SK-N-SH treated with all-trans-retinoic acid at 6 μM for 48 hours (cell line): Measurements from ENCODE around the gene ARHGEF1.

Source experiments
- ATAC-seq: fragments of 200-7000 bp; cut with Tn5 transposase; 3 replicates; pipeline ENCODE4 v1.9.1; 2020; ENCODE audit warnings: mild to moderate bottlenecking, moderate library complexity
- ARNTL ChIP-seq: fragments of 450-650 bp; formaldehyde crosslinking; IDR thresholded peaks from 2 replicates; pipeline ENCODE4 v1.5.0; 2020; ENCODE audit warnings: low read depth, mild to moderate bottlenecking, moderate library complexity, borderline replicate concordance
- BACH2 ChIP-seq: fragments of 250-450 bp; sonication (Bioruptor Pico); IDR thresholded peaks from 2 replicates; pipeline ENCODE4 v1.9.0; 2021; ENCODE audit warnings: mild to moderate bottlenecking, borderline replicate concordance
- ESRRG ChIP-seq: fragments of 250-450 bp; sonication (Bioruptor Pico); IDR thresholded peaks from 2 replicates; pipeline ENCODE4 v1.6.1; 2021; ENCODE audit warnings: mild to moderate bottlenecking
- GLIS3 ChIP-seq: fragments of 250-450 bp; sonication (Bioruptor Pico); IDR thresholded peaks from 2 replicates; pipeline ENCODE4 v1.5.0; 2020; ENCODE audit warnings: mild to moderate bottlenecking, moderate library complexity
- ISL1 ChIP-seq: fragments of 250-450 bp; sonication (Bioruptor Pico); IDR thresholded peaks from 2 replicates; pipeline ENCODE4 v2.1.2; 2022; ENCODE audit warnings: mild to moderate bottlenecking, moderate library complexity
- OSR1 ChIP-seq: fragments of 250-450 bp; sonication (Bioruptor Pico); IDR thresholded peaks from 2 replicates; pipeline ENCODE4 v1.8.0; 2022; ENCODE audit warnings: moderate library complexity, mild to moderate bottlenecking, inconsistent platforms
- SNAI2 ChIP-seq: fragments of 250-450 bp; sonication (Bioruptor Pico); IDR thresholded peaks from 2 replicates; pipeline ENCODE4 v1.5.0; 2020; ENCODE audit warnings: mild to moderate bottlenecking, moderate library complexity
- TCF4 ChIP-seq: fragments of 250-450 bp; sonication (Bioruptor Pico); IDR thresholded peaks from 2 replicates; pipeline ENCODE4 v1.8.0; 2021; ENCODE audit warnings: mild to moderate bottlenecking, moderate library complexity, borderline replicate concordance
- TOX ChIP-seq: fragments of 250-450 bp; sonication (Bioruptor Pico); IDR thresholded peaks from 2 replicates; pipeline ENCODE4 v1.8.0; 2021; ENCODE audit warnings: mild to moderate bottlenecking, moderate library complexity, borderline replicate concordance
- ZC3H10 ChIP-seq: fragments of 250-450 bp; sonication (Bioruptor Pico); IDR thresholded peaks from 2 replicates; pipeline ENCODE4 v1.5.1; 2021; ENCODE audit warnings: mild to moderate bottlenecking, moderate library complexity
- ZFP3 ChIP-seq: fragments of 250-450 bp; sonication (Bioruptor Pico); IDR thresholded peaks from 2 replicates; pipeline ENCODE4 v1.5.0; 2020; ENCODE audit warnings: mild to moderate bottlenecking, moderate library complexity
- ZFP30 ChIP-seq: fragments of 450-650 bp; formaldehyde crosslinking; IDR thresholded peaks from 2 replicates; pipeline ENCODE4 v1.5.0; 2022; ENCODE audit warnings: mild to moderate bottlenecking, moderate library complexity
- ZNF8 ChIP-seq: fragments of 450-650 bp; formaldehyde crosslinking; IDR thresholded peaks from 2 replicates; pipeline ENCODE4 v1.5.0; 2020; ENCODE audit warnings: mild to moderate bottlenecking, moderate library complexity
- TF ChIP-seq, protein P1 (sequence below): fragments of 250-450 bp; sonication (Bioruptor Pico); IDR thresholded peaks from 2 replicates; pipeline ENCODE4 v1.5.0; 2020; ENCODE audit warnings: mild to moderate bottlenecking, moderate library complexity
- TF ChIP-seq, protein P2 (sequence below): fragments of 250-450 bp; sonication (Bioruptor Pico); IDR thresholded peaks from 2 replicates; pipeline ENCODE4 v1.8.0; 2021; ENCODE audit warnings: low read depth, mild to moderate bottlenecking, moderate library complexity, borderline replicate concordance
- TF ChIP-seq, protein P3 (sequence below): fragments of 250-450 bp; sonication (Bioruptor Pico); IDR thresholded peaks from 2 replicates; pipeline ENCODE4 v1.5.1; 2020; ENCODE audit warnings: low read depth, mild to moderate bottlenecking, moderate library complexity
- TF ChIP-seq, protein P4 (sequence below): fragments of 250-450 bp; sonication (Bioruptor Pico); IDR thresholded peaks from 2 replicates; pipeline ENCODE4 v1.8.0; 2020; ENCODE audit warnings: mild to moderate bottlenecking, moderate library complexity, borderline replicate concordance

Gene ARHGEF1

GRCh38 chr19:41866284-41866683 lies 16.7 kb upstream of the ARHGEF1 start (continued):
- TF ChIP-seq ARNTL: no peak
- TF ChIP-seq, all 23 proteins: peak for 0

DNA sequence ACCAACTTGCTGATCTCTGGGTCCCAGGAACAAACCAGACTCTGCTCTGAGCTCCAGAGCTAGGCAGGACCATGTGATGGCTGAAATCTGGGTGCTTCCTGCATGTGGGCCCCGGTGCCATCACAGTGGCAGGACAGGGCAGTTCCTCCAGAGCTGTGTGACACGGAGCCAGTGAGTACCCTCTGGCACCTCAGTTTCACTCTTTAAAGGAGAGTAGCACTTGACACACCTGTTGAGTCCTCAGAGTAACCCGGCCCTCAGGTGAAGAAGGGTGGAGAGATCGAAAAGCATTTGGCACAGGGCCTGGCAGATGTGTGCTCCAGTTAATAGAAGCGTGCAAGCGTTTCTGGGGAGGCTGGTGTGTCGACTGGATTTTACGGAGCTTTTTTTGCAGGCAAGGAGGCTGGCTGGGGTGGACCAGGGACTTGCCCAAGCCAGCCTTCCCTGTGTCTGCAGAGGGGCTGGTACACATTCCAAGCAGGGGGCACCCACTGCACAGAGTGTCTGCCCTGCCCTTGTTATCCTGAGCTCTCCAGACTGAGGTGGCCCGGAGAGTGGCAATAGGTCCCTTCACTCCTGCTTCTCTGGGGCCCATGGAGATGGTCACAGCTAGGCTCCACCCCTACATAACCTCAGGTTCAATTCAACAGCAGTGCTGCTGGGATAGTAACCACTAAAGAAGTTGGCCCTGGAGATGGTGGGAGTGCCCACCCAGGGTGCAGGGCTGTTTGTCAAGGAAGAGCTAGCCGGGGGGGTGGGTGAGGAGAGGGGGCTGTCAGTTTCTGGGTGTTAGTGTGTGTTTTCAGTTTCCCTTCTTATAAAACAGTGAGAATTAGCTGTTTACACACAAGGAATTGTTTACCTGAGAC lies 14.6 kb upstream of the ARHGEF1 start:
- no peak for ATAC-seq
- no peak for TF ChIP-seq ARNTL
- no peak for TF ChIP-seq TCF4

GRCh38 chr19:41868989-41869300 lies 14.0 kb upstream of the ARHGEF1 start:
- TF ChIP-seq GLIS3 (no peak), SNAI2 (CRISPR knock-in tag) (no peak), ESRRG (no peak), TCF4 (no peak), ZC3H10 (CRISPR knock-in tag) (no peak), ISL1 (CRISPR knock-in tag) (no peak), OSR1 (no peak), BACH2 (CRISPR knock-in tag) (no peak)
- TF ChIP-seq, protein P1, sequence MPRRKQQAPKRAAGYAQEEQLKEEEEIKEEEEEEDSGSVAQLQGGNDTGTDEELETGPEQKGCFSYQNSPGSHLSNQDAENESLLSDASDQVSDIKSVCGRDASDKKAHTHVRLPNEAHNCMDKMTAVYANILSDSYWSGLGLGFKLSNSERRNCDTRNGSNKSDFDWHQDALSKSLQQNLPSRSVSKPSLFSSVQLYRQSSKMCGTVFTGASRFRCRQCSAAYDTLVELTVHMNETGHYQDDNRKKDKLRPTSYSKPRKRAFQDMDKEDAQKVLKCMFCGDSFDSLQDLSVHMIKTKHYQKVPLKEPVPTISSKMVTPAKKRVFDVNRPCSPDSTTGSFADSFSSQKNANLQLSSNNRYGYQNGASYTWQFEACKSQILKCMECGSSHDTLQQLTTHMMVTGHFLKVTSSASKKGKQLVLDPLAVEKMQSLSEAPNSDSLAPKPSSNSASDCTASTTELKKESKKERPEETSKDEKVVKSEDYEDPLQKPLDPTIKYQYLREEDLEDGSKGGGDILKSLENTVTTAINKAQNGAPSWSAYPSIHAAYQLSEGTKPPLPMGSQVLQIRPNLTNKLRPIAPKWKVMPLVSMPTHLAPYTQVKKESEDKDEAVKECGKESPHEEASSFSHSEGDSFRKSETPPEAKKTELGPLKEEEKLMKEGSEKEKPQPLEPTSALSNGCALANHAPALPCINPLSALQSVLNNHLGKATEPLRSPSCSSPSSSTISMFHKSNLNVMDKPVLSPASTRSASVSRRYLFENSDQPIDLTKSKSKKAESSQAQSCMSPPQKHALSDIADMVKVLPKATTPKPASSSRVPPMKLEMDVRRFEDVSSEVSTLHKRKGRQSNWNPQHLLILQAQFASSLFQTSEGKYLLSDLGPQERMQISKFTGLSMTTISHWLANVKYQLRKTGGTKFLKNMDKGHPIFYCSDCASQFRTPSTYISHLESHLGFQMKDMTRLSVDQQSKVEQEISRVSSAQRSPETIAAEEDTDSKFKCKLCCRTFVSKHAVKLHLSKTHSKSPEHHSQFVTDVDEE: no peak
- TF ChIP-seq, protein P2, sequence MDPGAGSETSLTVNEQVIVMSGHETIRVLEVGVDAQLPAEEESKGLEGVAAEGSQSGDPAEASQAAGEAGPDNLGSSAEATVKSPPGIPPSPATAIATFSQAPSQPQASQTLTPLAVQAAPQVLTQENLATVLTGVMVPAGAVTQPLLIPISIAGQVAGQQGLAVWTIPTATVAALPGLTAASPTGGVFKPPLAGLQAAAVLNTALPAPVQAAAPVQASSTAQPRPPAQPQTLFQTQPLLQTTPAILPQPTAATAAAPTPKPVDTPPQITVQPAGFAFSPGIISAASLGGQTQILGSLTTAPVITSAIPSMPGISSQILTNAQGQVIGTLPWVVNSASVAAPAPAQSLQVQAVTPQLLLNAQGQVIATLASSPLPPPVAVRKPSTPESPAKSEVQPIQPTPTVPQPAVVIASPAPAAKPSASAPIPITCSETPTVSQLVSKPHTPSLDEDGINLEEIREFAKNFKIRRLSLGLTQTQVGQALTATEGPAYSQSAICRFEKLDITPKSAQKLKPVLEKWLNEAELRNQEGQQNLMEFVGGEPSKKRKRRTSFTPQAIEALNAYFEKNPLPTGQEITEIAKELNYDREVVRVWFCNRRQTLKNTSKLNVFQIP: no peak
- TF ChIP-seq, all 23 proteins: peak for 0
- ATAC-seq: no peak

DNA sequence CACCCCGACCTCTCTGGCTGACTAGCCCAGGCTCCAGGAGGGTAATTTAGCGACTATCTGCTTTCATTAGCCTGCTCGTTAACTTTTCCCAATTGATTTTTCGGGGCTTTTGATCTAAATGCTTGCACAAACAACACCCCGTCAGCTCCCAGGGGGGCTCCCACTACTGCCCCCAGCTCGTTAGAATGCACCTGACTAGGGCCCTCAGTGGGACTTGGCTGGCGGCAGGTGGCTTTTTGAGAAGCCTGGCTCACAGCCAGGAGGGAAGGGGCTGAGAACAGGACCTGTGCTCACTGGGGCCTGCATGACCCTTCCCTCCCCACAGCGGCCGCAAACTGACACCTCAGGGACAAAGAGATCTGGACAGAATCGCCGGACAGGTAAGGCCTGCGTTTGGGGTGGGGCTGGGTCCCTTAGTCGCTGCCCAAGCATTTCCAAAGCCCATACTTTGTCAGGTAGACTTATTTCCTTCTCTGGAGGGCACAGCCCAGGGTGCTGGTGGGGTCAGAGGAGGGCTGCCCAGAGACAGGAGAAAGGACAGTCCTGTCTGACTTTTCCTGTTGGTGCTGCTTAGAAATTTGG lies 13.5 kb upstream of the ARHGEF1 start:
- no peak for ATAC-seq
- TF ChIP-seq TOX (CRISPR knock-in tag) (no peak), OSR1 (no peak), SNAI2 (CRISPR knock-in tag) (no peak), GLIS3 (no peak), BACH2 (CRISPR knock-in tag) (no peak), ZFP3 (CRISPR knock-in tag) (no peak)
- TF ChIP-seq, protein P3, sequence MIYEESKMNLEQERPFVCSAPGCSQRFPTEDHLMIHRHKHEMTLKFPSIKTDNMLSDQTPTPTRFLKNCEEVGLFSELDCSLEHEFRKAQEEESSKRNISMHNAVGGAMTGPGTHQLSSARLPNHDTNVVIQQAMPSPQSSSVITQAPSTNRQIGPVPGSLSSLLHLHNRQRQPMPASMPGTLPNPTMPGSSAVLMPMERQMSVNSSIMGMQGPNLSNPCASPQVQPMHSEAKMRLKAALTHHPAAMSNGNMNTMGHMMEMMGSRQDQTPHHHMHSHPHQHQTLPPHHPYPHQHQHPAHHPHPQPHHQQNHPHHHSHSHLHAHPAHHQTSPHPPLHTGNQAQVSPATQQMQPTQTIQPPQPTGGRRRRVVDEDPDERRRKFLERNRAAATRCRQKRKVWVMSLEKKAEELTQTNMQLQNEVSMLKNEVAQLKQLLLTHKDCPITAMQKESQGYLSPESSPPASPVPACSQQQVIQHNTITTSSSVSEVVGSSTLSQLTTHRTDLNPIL (CRISPR knock-in tag): no peak
- TF ChIP-seq, protein P4, sequence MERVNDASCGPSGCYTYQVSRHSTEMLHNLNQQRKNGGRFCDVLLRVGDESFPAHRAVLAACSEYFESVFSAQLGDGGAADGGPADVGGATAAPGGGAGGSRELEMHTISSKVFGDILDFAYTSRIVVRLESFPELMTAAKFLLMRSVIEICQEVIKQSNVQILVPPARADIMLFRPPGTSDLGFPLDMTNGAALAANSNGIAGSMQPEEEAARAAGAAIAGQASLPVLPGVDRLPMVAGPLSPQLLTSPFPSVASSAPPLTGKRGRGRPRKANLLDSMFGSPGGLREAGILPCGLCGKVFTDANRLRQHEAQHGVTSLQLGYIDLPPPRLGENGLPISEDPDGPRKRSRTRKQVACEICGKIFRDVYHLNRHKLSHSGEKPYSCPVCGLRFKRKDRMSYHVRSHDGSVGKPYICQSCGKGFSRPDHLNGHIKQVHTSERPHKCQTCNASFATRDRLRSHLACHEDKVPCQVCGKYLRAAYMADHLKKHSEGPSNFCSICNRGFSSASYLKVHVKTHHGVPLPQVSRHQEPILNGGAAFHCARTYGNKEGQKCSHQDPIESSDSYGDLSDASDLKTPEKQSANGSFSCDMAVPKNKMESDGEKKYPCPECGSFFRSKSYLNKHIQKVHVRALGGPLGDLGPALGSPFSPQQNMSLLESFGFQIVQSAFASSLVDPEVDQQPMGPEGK (CRISPR knock-in tag): no peak
- TF ChIP-seq, protein P2: no peak

- no peak for ATAC-seq
- TF ChIP-seq, protein P4 (CRISPR knock-in tag): no peak
- no peak for TF ChIP-seq OSR1
- no peak for TF ChIP-seq ZNF8 (CRISPR knock-in tag)
- TF ChIP-seq, protein P3 (CRISPR knock-in tag): no peak
- no peak for TF ChIP-seq TOX (CRISPR knock-in tag)
- TF ChIP-seq GLIS3: no peak
- TF ChIP-seq ZFP3 (CRISPR knock-in tag): no peak
- no peak for TF ChIP-seq ZFP30 (CRISPR knock-in tag)
- no peak for TF ChIP-seq ESRRG
Measured at GRCh38 chr19:41870401-41870873, 12.5 kb upstream of the ARHGEF1 start.
